Stimulated activated CD4-positive, alpha-beta T cell treated with anti-CD3 and anti-CD28 coated beads, Interleukin-2, amount 100 ng/mL, for 48 hours (primary cell): ENCODE results near the gene MRPL41.
"Not testable (repeated sequence)": the region's sequence is repeated elsewhere in the genome, so short reads cannot be mapped to it uniquely, and the experiment has no call there.

Experiments used
- DNase-seq, 2 donors: peaks; one replicate each; pipeline ENCODE4 v3.0.0-alpha.2; 2020

The MRPL41 gene

DNA sequence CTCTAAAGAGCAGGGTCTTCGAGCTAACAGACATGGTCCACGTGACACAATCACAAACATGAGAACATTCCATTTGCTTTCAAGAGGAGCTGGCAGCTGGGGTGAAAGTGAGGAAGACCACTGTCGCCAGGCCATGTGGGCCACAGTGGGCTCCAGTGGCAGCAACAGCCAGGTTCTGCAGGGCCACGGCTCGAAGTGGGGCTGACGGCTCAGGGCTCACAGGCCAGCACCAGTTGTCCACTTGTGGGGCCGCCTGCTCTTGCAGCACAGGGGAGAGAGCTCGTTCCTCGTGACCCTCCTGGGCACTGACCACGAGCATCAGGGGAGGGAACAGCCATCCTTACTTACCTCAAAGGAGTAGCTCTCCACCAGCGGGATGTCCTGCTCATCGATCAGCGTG is 36.6 kb downstream of the MRPL41 start:
- no peak for DNase-seq

DNA sequence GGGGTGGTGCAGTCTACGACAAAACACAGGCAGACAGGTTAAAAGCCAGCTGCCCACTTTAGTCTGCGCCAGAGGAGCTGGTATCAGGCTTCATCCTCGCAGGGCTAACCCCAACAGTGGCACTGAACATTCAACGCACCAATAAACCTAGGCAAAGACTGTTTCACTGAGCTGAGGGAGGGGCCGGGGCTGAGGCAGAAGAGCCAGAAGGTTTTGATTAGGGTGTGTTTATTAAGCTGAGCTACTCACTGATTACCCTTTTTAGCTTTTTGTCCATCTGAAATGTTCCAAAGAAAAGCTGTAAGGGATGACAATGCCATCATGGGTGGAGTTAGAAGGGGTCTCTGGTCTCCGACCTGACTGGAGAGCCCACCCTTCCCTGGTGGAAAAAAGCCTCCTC is 37.2 kb downstream of the MRPL41 start:
- DNase-seq, result no peak

DNA sequence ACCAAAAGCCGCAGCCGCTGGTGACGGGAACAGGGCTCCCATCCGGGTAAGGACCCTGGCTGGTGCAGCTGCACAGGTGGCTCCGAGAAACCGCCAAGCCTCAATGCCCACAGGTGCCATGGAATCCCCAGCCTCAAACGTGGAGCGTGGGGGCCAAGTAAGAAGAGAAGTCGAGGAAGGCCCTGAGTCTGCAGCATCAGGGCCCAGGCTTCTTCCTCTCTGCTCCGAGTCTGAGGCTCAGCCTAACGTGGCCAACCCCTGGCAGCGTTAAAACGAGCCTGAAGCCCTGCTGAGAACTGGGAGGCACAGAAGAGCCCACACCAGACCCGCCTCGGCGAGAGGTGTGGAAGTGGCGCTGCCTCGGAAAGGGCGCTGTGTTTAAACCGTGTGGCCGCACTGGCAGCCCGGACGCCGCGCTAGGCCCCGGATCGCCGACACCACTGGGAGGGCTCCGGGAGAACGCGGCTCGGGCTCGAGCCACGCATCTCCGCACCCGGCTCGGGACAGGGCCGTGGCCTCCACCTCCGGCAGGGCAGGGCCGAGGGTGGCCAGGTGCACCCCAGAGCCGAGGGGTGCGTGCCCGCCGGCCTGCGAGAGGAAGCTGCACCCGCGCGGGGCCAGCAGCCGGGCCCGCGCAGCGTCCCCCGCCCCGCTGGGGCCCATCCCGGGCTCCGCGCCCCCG is 37.9 kb downstream of the MRPL41 start:
- DNase-seq, result no peak

DNA sequence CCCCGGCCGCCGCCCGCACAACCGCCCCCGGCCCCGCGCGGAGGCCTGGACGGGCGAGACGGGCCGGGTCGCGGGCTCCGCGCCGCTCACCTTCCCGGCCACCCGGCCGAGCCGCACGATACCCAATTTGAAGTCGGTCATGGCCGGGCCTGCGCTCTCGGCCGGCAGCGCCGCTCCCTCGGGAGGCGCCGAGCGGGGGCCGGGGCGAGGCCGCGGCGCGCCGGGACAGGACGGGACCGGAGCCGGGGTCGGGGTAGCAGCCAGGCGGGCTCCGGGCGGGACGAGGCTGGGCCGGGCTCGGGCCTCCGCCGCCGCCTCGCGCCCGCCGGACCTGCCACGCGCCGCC is 38.4 kb downstream of the MRPL41 start:
- DNase-seq, result no peak

DNA sequence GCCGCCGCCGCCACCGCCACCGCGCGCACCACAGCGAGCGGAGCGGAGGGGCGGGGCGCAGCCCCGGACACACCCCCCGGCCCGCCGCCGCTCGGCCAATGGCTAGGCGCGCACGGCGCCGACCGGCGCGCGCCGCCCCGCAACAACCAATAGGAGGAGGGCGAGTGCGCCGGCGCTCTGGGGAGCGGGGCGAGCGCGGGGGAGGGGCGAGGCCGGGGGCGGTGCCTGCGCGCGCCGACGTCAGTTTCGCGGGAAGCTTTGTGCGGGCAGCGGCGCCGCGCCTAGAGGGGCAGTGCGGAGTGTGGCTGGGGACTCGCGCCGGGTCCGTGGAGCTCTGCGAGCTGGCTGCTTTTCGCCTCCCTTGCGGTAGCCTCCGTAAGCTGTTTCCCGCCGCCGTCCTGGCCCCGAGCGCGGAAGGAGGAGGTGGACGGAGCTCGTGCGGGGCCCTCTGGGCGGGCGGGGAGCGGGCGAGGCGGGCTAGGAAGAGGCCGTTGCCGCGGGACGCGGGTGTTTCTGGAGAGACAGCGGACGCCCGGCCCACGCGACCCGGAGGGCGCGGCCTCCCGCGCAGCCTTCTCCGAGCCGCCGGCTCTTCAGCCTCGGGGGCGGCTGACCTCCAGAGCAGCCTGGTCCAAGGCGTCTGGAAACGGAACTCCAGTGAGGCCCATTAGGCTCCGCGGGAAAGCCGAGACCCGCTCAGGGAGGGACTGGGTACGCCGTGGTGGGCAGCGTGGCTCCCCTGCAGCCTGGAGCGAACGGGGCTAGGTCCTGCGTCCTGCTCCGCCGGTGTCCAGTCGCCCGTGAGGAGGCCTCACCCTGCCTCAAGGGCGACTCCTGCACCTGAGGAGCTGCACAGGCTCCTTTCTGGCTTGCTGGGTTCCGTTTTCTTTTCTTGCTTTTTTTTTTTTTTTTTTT is 39.0 kb downstream of the MRPL41 start, which contains the start of gene ZMYND19:
Gene ZMYND19, minus strand, starts transcription at position 44 of the 915 bp plus-strand sequence. CDS start 249 bp downstream, outside the sequence.
- peak; percentile 86 to 93 for DNase-seq

DNA sequence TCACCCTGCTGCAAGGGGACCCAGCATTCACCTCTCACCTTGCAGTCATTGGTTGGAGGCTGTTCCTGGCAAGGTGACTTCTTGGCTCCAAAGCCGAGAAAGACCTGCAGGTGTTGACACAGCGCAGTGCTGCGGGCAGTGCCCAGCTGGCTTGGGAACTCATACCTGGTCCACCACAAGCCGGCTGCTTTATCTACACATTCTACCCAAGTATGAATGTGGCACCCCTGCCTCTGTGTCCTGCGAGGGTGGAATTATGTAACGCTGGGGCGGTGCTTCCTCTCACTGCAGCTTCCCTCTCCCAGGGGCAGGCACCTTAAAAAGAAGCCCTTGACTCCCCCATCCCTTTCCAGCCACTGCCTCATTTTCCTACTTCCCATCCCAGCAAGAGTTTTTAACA is 41.1 kb downstream of the MRPL41 start:
- DNase-seq, result no peak

DNA sequence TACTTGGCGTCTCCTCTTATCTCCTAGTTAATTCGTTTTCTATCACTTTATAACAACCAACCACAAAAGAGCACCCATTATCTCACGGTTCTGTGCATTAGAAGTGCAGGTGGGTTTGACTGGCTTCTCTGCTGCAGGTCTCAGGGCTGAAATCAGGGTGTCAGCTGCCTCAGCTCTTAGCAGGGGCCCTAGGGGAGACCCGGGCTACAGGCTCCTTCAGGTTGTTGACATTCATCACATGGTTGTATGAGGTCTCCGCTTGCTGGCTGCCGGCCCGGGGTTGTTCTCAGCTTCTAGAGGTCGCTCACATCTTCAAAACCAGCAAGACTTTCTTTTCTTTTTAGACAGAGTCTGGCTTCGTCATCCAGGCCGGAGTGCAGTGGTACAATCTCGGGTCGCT is 41.5 kb downstream of the MRPL41 start:
- DNase-seq, result no peak

DNA sequence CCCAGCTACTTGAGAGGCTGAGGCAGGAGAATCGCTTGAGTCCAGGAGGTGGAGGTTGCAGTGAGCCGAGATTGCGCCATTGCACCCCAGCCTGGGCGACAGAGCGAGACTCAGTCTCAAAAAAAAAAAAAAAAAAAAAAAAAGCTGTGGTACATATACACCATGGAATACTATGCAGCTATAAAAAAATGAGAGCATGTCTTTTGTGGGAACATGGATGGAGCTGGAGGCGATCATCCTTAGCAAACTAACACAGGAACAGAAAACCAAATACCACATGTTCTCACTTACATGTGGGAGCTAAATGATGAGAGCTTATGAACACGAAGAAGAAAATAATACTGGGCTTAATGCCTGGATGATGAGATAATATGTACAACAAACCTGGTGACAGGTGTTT is 44.9 kb downstream of the MRPL41 start:
- not testable (repeated sequence) for DNase-seq

DNA sequence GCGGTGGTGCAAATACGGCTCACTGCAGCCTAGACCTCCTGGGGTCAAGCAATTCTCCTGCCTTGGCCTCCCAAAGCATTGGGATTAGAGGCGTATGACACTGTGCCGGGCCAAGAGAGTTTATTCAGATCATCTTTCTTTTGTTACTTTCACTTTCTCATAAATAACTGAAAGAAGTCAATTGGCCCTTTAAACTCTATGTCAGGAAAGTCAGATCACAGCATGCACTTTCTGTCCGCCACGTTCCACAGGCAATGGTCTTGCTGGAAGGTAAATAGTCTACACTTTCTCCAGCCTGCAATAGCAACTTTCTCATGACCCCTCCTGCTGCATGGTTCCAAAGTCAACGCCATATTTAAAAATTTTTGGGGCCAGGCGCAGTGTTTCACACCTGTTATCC is 47.3 kb downstream of the MRPL41 start:
- DNase-seq, result no peak
